Skeletal muscle tissue (tissue), 4 donors: ENCODE measurements around the gene LIPE. TPM values are rescaled to one million over a fixed set of nuclear protein-coding genes. Genes with fewer than 3 reads are reported as not detected.

ENCODE experiments used
- H3K27ac ChIP-seq: one replicate; pipeline ENCODE4 v1.7.0; 2013; ENCODE audit warnings: mild to moderate bottlenecking, low read depth, low read length, inconsistent platforms
- H3K27me3 ChIP-seq, 3 donors: one replicate each; pipeline ENCODE4 v1.7.0; 2013; ENCODE audit warnings: low read length in 3 of 3; ENCODE audit not compliant: control insufficient read depth in 3 of 3, insufficient read depth in 3 of 3
- H3K36me3 ChIP-seq, 3 donors: one replicate each; pipeline ENCODE4 v1.7.0; 2013; ENCODE audit warnings: low read length in 3 of 3; ENCODE audit not compliant: control insufficient read depth in 3 of 3, insufficient read depth in 3 of 3
- H3K4me1 ChIP-seq, 3 donors: one replicate each; pipeline ENCODE4 v1.7.0; 2013; ENCODE audit warnings: low read length in 3 of 3, mild to moderate bottlenecking in 3 of 3; ENCODE audit not compliant: control insufficient read depth in 3 of 3, insufficient read depth in 3 of 3
- H3K4me3 ChIP-seq, 3 donors: one replicate each; pipeline ENCODE4 v1.7.0; 2013; ENCODE audit warnings: low read length in 3 of 3
- H3K9ac ChIP-seq, 3 donors: one replicate each; pipeline ENCODE4 v1.7.0; 2013; ENCODE audit warnings: low read length in 3 of 3, mild to moderate bottlenecking in 3 of 3, moderate library complexity in 2 of 3, low read depth in 1 of 3
- H3K9me3 ChIP-seq, 3 donors: one replicate each; pipeline ENCODE4 v1.7.0; 2013; ENCODE audit warnings: low read length in 3 of 3; ENCODE audit not compliant: control insufficient read depth in 3 of 3
- total RNA-seq: library from RNA; depleted of rRNA; stranded (reverse); fragments of >200 nt; gene quantifications from one replicate; pipeline ENCODE4 v1.2.3, GENCODE V29; 2014
- donor health status: Osteomylitis.

Gene LIPE
- total RNA-seq, 1 donor from 2014 or later = 8.9 TPM

GRCh38 chr19:42421591-42422031, 5.6 kb downstream of the LIPE start:
- Histone ChIP-seq H3K4me3 (peak overlapping the region in 2 of 3 donors; percentile 35 to 48), H3K9ac (peak overlapping the region in 1 of 3 donors; percentile 74)

GRCh38 chr19:42421101-42421500, 6.1 kb downstream of the LIPE start:
- peak overlapping the region in 1 of 3 donors; percentile 35 for H3K4me3 ChIP-seq
- no peaks in the 10 kb centered on the region for H3K9me3 ChIP-seq
- H3K9ac ChIP-seq = no peak overlapping the region
- peaks cover 22 to 43% (median 41%) of the 10 kb centered on the region in 3 donors for H3K4me1 ChIP-seq
- no peaks in the 10 kb centered on the region for H3K36me3 ChIP-seq
- peaks cover 4 to 29% (median 25%) of the 10 kb centered on the region in 3 donors for H3K27me3 ChIP-seq
- no peak overlapping the region for H3K27ac ChIP-seq

More at GRCh38 chr19:42421591-42422031, 5.6 kb downstream of the LIPE start:
- peaks cover 22 to 43% (median 41%) of the 10 kb centered on the region in 3 donors for H3K4me1 ChIP-seq
- H3K9me3 ChIP-seq = no peaks in the 10 kb centered on the region
- peaks cover 4 to 29% (median 25%) of the 10 kb centered on the region in 3 donors for H3K27me3 ChIP-seq
- no peak overlapping the region for H3K27ac ChIP-seq
- no peaks in the 10 kb centered on the region for H3K36me3 ChIP-seq

GRCh38 chr19:42420055-42420544, 7.1 kb downstream of the LIPE start:
- Histone ChIP-seq H3K9ac (no peak overlapping the region), H3K27me3 (peaks cover 4 to 25% (median 24%) of the 10 kb centered on the region in 3 donors), H3K9me3 (no peaks in the 10 kb centered on the region), H3K4me1 (peaks cover 22 to 43% (median 41%) of the 10 kb centered on the region in 3 donors), H3K4me3 (no peak overlapping the region), H3K36me3 (no peaks in the 10 kb centered on the region), H3K27ac (no peak overlapping the region)

GRCh38 chr19:42419309-42419708, 7.9 kb downstream of the LIPE start:
- Histone ChIP-seq H3K4me3 (no peak overlapping the region), H3K9me3 (no peaks in the 10 kb centered on the region), H3K9ac (peak overlapping the region in 1 of 3 donors; percentile 2), H3K4me1 (peaks cover 22 to 40% (median 39%) of the 10 kb centered on the region in 3 donors), H3K27ac (no peak overlapping the region), H3K27me3 (peaks cover 0 to 17% (median 16%) of the 10 kb centered on the region in 3 donors), H3K36me3 (peaks cover 0 to 2% (median 0%) of the 10 kb centered on the region in 3 donors)

- Histone ChIP-seq H3K27me3 (no peaks in the 10 kb centered on the region), H3K36me3 (peaks cover 0 to 9% (median 0%) of the 10 kb centered on the region in 3 donors), H3K4me1 (peaks cover 18 to 33% (median 23%) of the 10 kb centered on the region in 3 donors), H3K4me3 (no peak overlapping the region), H3K27ac (peak overlapping the region; percentile 60), H3K9me3 (no peaks in the 10 kb centered on the region), H3K9ac (peak overlapping the region in 2 of 3 donors; percentile 33 to 45)
Measured at GRCh38 chr19:42412661-42413076, 14.5 kb downstream of the LIPE start.

- Histone ChIP-seq H3K27me3 (no peaks in the 10 kb centered on the region), H3K4me3 (no peak overlapping the region), H3K9me3 (no peaks in the 10 kb centered on the region), H3K4me1 (peaks cover 18 to 33% (median 23%) of the 10 kb centered on the region in 3 donors), H3K36me3 (peaks cover 0 to 13% (median 0%) of the 10 kb centered on the region in 3 donors), H3K9ac (peak overlapping the region; percentile 33 to 45 (median 45)), H3K27ac (peak overlapping the region; percentile 60)
Measured at GRCh38 chr19:42412227-42412626, 15.0 kb downstream of the LIPE start.

- Histone ChIP-seq H3K9me3 (no peaks in the 10 kb centered on the region), H3K4me1 (peaks cover 18 to 33% (median 23%) of the 10 kb centered on the region in 3 donors), H3K9ac (peak overlapping the region in 2 of 3 donors; percentile 45), H3K27me3 (no peaks in the 10 kb centered on the region), H3K4me3 (peak overlapping the region in 1 of 3 donors; percentile 3), H3K27ac (peak overlapping the region; percentile 60), H3K36me3 (peaks cover 0 to 13% (median 0%) of the 10 kb centered on the region in 3 donors)
Measured at GRCh38 chr19:42411581-42412178, 15.5 kb downstream of the LIPE start.

- H3K27me3 ChIP-seq = no peaks in the 10 kb centered on the region
- H3K4me1 ChIP-seq = peaks cover 18 to 33% (median 23%) of the 10 kb centered on the region in 3 donors
- no peak overlapping the region for H3K27ac ChIP-seq
- peaks cover 0 to 19% (median 0%) of the 10 kb centered on the region in 3 donors for H3K36me3 ChIP-seq
- H3K4me3 ChIP-seq = no peak overlapping the region
- H3K9me3 ChIP-seq = no peaks in the 10 kb centered on the region
- no peak overlapping the region for H3K9ac ChIP-seq
Measured at GRCh38 chr19:42410371-42410770, 16.8 kb downstream of the LIPE start.

- Histone ChIP-seq H3K4me3 (peak overlapping the region in 1 of 3 donors; percentile 13), H3K9ac (no peak overlapping the region), H3K9me3 (no peaks in the 10 kb centered on the region), H3K27ac (no peak overlapping the region), H3K27me3 (no peaks in the 10 kb centered on the region), H3K36me3 (peaks cover 0 to 18% (median 0%) of the 10 kb centered on the region in 3 donors), H3K4me1 (peaks cover 18 to 33% (median 23%) of the 10 kb centered on the region in 3 donors)
Measured at GRCh38 chr19:42409477-42409876, 17.7 kb downstream of the LIPE start.

GRCh38 chr19:42407816-42408175, 19.4 kb downstream of the LIPE start:
- Histone ChIP-seq H3K27me3 (no peaks in the 10 kb centered on the region), H3K27ac (no peak overlapping the region), H3K4me3 (no peak overlapping the region), H3K4me1 (peaks cover 18 to 30% (median 23%) of the 10 kb centered on the region in 3 donors), H3K9ac (no peak overlapping the region), H3K36me3 (peaks cover 0 to 15% (median 0%) of the 10 kb centered on the region in 3 donors), H3K9me3 (no peaks in the 10 kb centered on the region)
